Brain microvascular endothelial cell (primary cell): Measurements from ENCODE around the gene DNAH10.

Experiments used
- DNase-seq: peaks from one replicate; pipeline ENCODE4 v3.0.0-alpha.2; 2020
- H3K27ac ChIP-seq: fragments of 250-450 bp; sonication (Bioruptor Pico); 2 replicates; pipeline ENCODE4 v1.5.1; 2020; ENCODE audit warnings: mild to moderate bottlenecking, moderate library complexity
- H3K27me3 ChIP-seq: fragments of 250-450 bp; sonication (Bioruptor Pico); replicated peaks from 2 replicates; pipeline ENCODE4 v1.5.1; 2020; ENCODE audit warnings: mild to moderate bottlenecking
- H3K36me3 ChIP-seq: fragments of 250-450 bp; sonication (Bioruptor Pico); replicated peaks from 2 replicates; pipeline ENCODE4 v1.5.1; 2020; ENCODE audit warnings: mild to moderate bottlenecking
- H3K4me3 ChIP-seq: 2 replicates; pipeline ENCODE4 v1.5.1; 2011; ENCODE audit warnings: low read depth, mild to moderate bottlenecking, control low read depth, low read length, moderate library complexity
- in situ Hi-C: cut with HindIII; loops from 2 replicates; pipeline ENCODE4 v1.10.0; 2017; ENCODE audit warnings: low sequenced_read_pairs, low pct_ligation_motif_present
- TF ChIP-seq, protein P1 (sequence below): IDR thresholded peaks from 2 replicates; pipeline ENCODE4 v1.5.1; 2011; ENCODE audit warnings: low read depth, mild to moderate bottlenecking, moderate library complexity, low read length, control low read depth, inconsistent platforms; ENCODE audit errors: missing control alignments

The DNAH10 gene

DNA sequence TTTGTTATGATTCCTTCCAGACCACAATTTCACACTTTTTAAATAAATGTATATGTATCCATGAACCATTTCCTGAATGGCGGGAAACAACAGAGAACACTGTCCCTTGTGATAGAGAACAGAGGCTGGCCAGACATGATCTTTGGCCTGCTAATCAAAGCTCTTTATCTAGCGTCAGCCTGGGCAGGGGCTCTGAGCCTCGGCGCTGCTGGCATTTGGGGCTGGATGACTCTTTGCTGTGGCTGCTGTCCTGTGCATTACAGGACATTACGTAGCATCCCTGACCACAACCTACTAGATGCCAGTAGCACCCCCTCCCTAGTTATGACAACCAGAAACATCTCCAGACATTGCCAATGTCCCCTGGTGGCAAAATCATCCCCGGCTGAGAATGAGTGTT is 77.7 kb downstream of the DNAH10 start:
- TF ChIP-seq, protein P1, sequence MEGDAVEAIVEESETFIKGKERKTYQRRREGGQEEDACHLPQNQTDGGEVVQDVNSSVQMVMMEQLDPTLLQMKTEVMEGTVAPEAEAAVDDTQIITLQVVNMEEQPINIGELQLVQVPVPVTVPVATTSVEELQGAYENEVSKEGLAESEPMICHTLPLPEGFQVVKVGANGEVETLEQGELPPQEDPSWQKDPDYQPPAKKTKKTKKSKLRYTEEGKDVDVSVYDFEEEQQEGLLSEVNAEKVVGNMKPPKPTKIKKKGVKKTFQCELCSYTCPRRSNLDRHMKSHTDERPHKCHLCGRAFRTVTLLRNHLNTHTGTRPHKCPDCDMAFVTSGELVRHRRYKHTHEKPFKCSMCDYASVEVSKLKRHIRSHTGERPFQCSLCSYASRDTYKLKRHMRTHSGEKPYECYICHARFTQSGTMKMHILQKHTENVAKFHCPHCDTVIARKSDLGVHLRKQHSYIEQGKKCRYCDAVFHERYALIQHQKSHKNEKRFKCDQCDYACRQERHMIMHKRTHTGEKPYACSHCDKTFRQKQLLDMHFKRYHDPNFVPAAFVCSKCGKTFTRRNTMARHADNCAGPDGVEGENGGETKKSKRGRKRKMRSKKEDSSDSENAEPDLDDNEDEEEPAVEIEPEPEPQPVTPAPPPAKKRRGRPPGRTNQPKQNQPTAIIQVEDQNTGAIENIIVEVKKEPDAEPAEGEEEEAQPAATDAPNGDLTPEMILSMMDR = no peak
- Histone ChIP-seq H3K4me3 (no peak overlapping the region), H3K27ac (no peak overlapping the region), H3K36me3 (no peaks in the 10 kb centered on the region), H3K27me3 (no peaks in the 10 kb centered on the region)
- in situ Hi-C loops = no loop called here
- no peak for DNase-seq

DNA sequence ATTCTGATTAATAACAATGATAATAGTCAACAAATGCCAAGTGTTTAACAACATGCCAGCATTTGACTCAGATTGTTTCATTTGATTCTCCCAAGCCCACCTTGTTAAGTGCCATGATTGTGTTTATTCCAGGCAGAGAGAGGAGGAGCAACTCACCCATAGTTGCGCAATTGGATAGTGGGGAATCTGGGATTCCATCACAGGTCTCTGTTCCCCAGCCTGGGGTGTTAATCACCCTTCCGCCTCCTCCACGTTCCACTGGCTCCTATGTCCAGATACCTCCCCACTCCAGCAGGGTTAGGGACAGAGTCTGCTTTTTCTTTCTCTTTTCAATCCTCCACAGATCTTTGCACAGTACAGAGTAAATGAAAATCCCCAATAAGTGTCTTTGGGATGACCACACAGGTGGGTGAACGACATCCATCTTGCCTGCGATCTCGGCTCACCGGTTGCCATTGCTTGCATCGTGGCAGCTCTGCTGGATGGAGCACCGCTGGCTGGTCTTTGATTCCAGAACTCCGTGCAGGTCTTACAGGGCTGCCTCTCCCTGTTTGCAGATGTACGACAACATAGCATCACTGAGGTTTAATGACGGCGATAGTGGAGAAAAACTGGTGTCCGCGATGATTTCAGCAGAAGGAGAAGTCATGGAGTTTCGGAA is 78.8 kb downstream of the DNAH10 start:
- no peak for DNase-seq
- Histone ChIP-seq H3K27ac (no peak overlapping the region), H3K36me3 (no peaks in the 10 kb centered on the region), H3K27me3 (no peaks in the 10 kb centered on the region), H3K4me3 (no peak overlapping the region)
- TF ChIP-seq, protein P1 = no peak
- in situ Hi-C loops = no loop called here

DNA sequence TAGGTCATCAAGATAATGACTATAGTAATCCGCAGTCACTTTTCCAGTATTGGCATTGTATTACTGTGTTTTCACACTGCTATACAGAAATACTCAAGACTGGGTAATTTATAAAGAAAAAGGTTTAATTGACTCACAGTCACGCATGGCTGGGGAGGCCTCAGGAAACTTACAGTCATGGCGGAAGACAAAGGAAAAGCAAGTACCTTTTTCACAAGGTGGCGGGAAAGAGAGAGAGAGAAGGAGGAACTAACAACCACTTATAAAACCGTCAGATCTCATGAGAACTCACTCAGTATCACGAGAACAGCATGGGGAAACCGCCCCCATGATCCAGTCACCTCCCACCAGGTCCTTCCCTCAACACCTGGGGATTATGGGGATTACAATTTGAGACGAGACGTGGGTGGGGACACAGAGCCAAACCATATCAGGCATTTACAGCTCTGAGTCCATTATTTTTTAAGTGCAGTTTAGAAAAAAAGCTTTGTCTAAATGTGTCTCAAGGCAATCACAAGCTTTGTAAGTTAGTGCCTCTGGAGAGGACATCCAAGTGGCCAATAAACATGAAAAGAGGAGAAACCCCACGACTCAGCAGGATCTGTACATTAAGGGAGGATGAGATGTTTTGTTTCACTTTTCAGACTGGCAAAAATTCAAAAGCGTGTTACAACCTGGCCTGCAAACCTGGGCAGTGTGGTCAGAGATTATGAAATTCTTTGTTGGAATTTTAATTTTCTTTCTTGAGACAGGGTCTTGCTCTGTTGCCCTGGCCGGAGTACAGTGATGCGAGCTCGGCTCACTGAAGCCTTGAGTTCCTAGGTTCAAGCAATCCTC is 82.0 kb downstream of the DNAH10 start:
- TF ChIP-seq, protein P1 = no peak
- DNase-seq = no peak
- in situ Hi-C loops = no loop called here
- no peak overlapping the region for H3K27ac ChIP-seq
- no peaks in the 10 kb centered on the region for H3K36me3 ChIP-seq
- H3K27me3 ChIP-seq = no peaks in the 10 kb centered on the region
- no peak overlapping the region for H3K4me3 ChIP-seq

DNA sequence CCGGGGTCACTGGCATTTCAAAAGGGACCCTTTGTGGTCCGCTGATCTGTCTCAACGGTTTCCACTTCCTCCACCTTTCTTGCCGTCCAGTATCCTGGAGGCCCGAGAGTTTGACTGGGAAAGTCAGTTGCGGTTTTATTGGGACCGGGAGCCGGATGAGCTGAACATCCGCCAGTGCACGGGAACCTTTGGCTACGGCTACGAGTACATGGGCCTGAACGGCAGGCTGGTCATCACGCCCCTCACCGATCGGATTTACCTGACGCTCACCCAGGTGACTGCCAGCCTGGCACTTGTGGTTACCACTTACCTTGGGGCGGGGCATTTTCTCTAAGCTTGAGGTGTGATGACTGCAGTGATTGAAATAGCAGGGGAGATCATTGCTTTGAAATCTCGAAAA is 83.8 kb downstream of the DNAH10 start:
- H3K27ac ChIP-seq = no peak overlapping the region
- in situ Hi-C loops = no loop called here
- H3K36me3 ChIP-seq = no peaks in the 10 kb centered on the region
- H3K4me3 ChIP-seq = no peak overlapping the region
- H3K27me3 ChIP-seq = no peaks in the 10 kb centered on the region
- TF ChIP-seq, protein P1 = no peak
- no peak for DNase-seq

DNA sequence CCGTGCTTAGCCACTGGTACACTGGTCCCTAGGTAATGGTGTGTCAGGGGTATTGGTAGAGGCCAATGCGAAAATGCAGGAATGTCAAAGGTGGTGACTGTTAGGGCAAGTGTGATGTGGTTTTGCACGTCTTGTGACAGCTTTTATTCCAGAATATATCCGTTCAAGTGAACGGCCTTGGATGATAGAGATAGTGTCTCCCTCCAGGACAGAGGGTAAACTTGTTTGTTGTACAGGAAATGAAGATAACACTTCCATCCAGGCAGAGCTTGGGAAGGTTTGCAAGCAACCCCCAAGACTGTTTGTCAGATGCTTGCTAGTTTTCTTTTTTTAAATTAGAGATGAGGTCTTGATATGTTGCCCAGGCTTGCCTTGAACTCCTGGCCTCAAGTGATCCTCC is 84.2 kb downstream of the DNAH10 start:
- TF ChIP-seq, protein P1 = no peak
- in situ Hi-C loops = no loop called here
- Histone ChIP-seq H3K4me3 (no peak overlapping the region), H3K36me3 (no peaks in the 10 kb centered on the region), H3K27ac (no peak overlapping the region), H3K27me3 (no peaks in the 10 kb centered on the region)
- no peak for DNase-seq
